GM12875 (cell line): ENCODE measurements around the gene SLC7A11.
A peak's percentile ranks its signal among the peaks of the same experiment; 100 is the strongest.
"Not testable (repeated sequence)": the region's sequence is repeated elsewhere in the genome, so short reads cannot be mapped to it uniquely, and the experiment has no call there.

ENCODE experiments used
- H3K4me3 ChIP-seq: one replicate; pipeline ENCODE4 v1.5.1; 2011; ENCODE audit warnings: low read depth, low read length, control low read depth
- TF ChIP-seq, protein P1 (sequence below): IDR thresholded peaks from 2 replicates; pipeline ENCODE4 v1.5.1; 2011; ENCODE audit warnings: low read depth, mild to moderate bottlenecking, control low read depth, inconsistent platforms, low read length, moderate library complexity, borderline replicate concordance; ENCODE audit not compliant: insufficient read depth

Gene SLC7A11

DNA sequence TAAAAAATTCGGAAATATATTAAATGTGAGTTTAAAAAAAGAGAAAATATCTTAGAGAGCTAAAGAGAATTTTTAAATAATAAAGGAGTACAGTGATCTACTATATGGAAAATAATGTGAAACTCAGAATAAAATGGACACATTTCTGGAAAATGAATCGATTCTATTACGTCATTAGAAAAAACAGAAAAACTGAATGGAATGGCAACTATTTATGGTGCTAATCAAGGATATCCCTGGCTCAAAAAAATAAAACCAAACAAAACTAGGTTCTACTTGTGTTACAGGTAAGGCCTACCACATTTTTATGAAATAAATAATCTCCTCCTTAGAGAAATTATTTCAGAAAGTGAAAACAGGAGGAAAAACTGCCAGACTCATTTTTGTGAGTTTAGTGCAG lies 5.5 kb upstream of the SLC7A11 start:
- no peak overlapping the region for H3K4me3 ChIP-seq
- TF ChIP-seq, protein P1, sequence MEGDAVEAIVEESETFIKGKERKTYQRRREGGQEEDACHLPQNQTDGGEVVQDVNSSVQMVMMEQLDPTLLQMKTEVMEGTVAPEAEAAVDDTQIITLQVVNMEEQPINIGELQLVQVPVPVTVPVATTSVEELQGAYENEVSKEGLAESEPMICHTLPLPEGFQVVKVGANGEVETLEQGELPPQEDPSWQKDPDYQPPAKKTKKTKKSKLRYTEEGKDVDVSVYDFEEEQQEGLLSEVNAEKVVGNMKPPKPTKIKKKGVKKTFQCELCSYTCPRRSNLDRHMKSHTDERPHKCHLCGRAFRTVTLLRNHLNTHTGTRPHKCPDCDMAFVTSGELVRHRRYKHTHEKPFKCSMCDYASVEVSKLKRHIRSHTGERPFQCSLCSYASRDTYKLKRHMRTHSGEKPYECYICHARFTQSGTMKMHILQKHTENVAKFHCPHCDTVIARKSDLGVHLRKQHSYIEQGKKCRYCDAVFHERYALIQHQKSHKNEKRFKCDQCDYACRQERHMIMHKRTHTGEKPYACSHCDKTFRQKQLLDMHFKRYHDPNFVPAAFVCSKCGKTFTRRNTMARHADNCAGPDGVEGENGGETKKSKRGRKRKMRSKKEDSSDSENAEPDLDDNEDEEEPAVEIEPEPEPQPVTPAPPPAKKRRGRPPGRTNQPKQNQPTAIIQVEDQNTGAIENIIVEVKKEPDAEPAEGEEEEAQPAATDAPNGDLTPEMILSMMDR = no peak

- TF ChIP-seq, protein P1 = no peak
- H3K4me3 ChIP-seq = no peak overlapping the region
Observed at GRCh38 chr4:138243369-138243768, 1.2 kb upstream of the SLC7A11 start.

- TF ChIP-seq, protein P1 = no peak
- no peak overlapping the region for H3K4me3 ChIP-seq
Observed at GRCh38 chr4:138242834-138243156, 646 bp upstream of the SLC7A11 start.

DNA sequence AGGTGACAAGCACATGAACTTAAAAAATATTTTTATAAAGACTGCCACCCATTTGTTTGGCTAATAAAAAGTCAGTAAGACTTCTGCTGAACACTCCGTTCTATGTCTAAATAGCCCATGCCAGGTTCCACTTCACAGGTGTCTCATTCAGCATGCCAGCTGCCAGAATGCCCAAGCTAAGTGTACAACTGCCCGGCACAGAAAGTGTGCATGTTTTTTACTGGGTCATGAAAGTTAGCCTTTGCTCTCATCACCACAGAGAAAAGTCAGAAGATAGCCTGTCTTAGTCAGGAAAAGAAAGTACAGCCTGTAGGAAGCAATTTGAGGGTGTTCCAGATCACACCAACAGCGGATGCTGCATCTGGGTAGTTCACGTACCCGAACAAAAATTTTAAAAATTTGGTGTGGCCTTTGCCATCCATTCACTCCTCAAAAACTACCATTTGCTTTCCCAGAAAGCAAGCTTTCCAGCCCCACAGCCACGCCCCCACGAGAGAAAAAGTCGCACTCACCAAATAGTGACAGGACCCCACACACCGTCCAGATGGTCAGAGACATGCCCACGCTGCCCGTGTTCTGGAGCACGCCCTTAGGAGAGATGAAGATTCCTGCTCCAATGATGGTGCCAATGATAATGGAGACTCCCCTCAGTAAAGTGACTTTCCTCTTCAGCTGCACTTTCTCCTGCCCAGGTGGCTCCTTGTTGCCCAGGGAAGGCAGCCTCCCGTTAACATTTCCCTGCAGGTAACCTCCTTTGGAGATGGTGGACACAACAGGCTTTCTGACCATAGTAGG lies 671 bp downstream of the SLC7A11 start:
- peak overlapping the region; percentile 7 for H3K4me3 ChIP-seq
- TF ChIP-seq, protein P1 = no peak

GRCh38 chr4:138239491-138239890 lies 2.7 kb downstream of the SLC7A11 start:
- TF ChIP-seq, protein P1 = no peak

DNA sequence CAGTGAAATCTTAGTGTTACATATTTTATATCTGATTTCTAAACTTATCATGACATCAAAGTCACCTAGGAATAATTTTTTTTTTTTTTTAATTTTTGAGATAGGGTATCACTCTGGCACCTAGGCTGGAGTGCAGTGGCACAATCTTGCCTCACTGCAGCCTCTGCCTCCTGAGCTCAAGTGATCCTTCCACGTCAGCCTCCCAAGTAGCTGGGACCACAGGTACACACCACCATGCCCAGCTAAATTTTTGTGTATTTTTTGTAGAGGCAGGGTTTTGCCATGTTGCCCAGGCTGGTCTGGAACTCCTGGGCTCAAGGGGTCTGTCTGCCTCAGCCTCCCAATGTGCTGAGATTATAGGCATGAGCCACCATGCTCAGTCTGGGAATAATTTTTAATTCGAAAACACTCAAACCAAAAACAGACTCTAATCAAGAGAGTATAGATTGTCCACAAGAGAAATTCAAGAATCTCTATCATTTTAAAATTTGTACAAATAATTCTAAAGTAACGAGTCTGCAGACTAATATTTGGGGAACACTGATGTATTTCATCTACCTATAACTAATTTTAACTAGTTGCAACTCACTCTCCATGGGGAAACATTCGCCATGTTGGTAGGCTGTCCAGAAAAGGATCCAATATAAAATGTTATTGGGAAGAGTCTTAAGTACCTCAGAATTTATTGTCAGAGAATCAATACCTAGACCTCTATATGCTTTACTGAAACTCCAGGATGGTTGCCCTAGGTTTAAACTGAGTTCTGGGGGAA lies 3.4 kb downstream of the SLC7A11 start:
- TF ChIP-seq, protein P1 = no peak
- H3K4me3 ChIP-seq = no peak overlapping the region

More at GRCh38 chr4:138239491-138239890, 2.7 kb downstream of the SLC7A11 start:
- no peak overlapping the region for H3K4me3 ChIP-seq

DNA sequence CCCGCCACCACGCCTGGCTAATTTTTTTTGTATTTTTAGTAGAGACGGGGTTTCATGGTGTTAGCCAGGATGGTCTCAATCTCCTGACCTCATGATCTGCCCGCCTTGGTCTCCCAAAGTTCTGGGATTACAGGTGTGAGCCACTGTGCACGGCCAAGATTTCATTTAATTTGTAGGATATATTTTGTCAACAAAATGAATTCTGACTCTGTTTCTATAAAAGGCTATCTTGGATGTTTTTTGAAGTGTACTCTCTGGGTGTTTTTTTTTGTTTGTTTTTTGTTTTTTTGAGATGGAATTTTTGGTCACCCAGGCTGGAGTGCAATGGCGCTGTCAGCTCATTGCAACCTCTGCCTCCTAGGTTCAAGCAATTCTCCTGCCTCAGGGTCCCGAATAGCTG lies 5.0 kb downstream of the SLC7A11 start:
- H3K4me3 ChIP-seq = not testable (repeated sequence)
